T-helper 2 cell (primary cell): ENCODE results near the gene IL21.
A peak's percentile ranks its signal among the peaks of the same experiment; 100 is the strongest.

Experiments used
- DNase-seq, 5 experiments: peaks; one replicate each; pipeline versions ENCODE4 v3.0.0 to v3.0.0-alpha.2; 2012 to 2022

The IL21 gene

DNA sequence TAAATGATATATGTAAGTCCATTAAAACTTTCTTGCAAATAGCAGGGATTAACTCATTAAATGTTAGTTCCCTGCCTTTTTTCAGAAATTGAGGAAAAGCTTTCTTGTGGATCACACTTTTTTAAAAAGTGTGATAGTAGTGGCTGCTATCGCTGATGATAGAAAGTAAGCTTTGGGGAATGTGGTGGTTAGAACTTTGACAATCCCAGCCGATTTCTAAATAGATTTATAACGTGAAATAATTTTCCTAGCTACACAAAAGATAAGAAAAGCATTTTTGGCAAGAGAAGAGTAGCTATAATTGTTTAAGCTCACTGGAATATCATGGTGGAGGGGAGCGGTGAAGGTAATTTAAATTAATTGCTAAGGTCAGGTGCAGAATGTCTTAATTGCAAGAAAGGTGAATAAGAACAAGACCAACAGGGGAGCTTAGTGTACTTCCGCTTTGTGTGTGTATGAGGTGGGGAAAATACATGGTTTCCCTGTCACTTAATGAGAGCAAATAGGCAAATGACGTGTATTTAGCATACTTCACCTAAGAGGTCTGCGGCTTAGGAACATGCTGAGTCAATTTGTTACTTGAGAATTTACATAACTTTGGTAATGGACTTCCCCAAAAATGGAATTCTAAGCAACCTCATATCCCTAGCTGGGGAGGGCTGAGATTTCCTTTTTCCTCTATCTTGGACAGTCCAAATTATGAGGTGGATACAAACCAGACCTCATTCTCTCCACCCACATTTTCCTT is 11.7 kb upstream of the IL21 start:
- DNase-seq, result peak in 1 of 5 experiments; percentile 71

DNA sequence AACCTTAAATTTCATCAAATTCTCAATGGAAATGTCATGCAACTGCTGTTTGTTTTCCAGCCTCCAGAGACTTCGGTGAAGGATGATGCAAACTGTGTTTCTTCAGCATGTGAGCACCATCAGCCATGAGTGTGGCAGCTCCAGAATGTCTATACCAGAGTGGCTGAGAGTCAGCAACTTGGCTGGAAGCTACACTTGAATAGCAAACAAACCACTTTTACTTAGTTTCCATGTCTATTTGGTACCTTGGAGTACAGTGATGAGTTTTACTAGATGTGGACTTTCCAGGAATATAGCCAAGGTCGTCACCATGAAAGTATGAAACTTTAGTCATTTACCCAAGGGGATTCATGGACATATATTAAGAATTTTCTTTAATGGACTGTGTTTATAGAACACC is 4.3 kb upstream of the IL21 start:
- no peak for DNase-seq

- DNase-seq, result no peak
Observed at GRCh38 chr4:122624205-122624604, 3.3 kb upstream of the IL21 start.

DNA sequence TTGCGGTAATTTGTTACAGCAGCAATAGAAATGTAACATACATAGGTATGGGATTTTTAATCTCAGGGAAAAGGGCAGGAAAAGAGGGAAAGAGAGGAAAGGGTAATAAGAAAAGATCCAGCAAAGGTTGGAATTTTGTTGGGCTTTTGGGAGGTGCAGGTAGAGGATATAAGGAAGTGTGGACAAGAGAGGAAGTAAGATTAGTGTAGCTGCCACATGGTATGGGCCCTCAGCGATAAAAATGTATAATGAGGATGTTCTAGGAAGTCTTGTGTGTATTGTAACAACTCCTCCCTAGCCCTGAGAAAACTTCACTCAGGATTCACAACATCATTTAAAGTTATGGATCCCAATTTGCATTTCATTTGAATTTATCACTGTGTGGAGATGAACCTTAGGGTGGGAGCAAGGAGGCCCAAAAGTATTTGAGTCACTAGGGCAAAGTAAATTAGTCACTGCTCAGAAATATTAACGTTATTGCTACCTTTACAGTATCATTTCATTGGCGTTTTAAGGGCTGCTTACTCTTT is 2.8 kb upstream of the IL21 start:
- no peak for DNase-seq

- no peak for DNase-seq
Observed at GRCh38 chr4:122622400-122622799, 1.5 kb upstream of the IL21 start.

DNA sequence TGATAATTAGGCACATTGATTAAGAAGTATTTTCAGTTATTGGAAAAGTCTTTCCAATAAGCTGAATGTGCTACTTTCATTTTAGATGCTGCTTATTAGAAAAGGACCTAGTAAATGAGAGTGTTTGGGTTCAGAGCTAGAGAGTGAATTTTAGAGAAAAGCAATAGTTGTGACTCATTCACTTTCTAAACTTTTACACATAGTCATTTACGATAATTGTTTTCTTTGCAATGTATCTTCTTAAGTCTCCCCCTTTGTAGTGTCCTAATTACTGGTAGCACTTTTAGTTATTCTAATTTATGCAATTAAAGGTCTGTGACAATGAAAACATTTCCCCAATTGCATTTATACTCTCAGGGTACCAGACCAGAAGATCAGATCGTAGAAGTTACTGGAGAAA is 1.3 kb downstream of the IL21 start:
- no peak for DNase-seq

GRCh38 chr4:122617597-122618593 is 3.0 kb downstream of the IL21 start:
- DNase-seq, result no peak

DNA sequence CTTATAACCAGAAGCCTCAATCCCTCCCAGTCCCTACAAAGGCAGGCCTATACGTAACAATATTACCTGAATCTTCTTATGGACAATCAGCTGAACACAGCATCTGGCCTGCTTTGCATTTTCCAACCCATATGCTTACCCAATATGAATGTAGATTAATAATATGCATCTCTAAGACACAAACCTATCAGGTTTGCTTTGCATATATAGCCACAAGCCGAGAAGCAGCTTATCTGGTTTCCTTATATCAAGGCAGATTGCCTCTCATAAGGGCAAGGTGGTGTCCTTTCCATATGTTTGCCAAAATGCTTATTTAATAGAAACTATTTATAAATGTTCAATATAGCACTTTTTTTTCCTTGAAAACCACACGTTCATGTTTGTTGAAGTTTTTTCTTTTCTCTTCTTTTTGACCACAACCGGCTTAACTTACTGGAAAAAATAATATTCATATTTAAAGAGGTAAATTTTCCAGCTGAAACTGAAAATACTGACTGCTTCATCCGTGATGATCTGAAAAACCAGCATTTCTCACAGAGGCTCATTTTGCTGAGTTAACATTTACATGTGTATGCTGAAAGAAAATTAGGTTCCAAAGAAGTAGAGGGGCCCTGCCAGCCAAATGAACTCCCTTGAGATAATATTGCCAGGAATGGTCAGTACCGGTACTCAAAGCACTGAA is 3.8 kb downstream of the IL21 start:
- no peak for DNase-seq

- DNase-seq, result no peak
Observed at GRCh38 chr4:122614621-122615020, 6.2 kb downstream of the IL21 start.

DNA sequence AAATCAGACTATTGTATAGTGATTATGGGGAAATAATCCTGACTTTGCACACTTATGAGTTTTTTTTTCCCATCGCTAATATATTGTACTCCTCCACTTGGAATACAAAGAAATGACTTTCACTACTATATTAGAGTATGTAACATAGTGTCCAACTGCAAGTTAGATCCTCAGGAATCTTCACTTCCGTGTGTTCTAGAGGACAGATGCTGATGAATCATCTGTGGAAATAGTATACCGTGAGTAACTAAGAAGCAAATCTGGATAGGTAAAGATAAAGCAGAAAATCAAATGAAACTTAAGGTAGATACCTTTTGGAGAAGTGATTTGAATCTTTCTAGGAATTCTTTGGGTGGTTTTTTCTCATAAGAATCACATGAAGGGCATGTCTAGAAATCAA is 8.3 kb downstream of the IL21 start:
- no peak for DNase-seq

GRCh38 chr4:122606364-122607043 is 14.4 kb downstream of the IL21 start:
- DNase-seq, result no peak

DNA sequence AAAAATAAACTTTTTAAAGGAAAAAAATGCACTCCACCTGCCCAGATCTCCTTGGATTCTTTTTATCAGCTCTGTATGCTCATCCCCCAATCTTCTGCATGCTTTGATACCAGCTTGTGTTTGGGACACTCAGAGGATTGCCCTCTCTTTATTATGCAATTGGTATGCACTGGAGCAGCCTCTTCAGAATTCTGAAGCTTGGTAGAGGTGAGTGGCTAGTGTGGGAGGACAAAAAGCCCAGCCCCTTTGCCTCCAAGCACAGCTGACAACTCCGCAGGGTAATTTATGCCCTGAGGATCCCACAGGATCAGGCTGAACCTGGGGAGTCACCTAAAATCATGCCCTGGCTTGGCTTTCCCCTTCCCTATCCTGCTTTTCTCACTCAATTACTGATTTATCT is 16.7 kb downstream of the IL21 start:
- no peak for DNase-seq

GRCh38 chr4:122603156-122603574 is 17.7 kb downstream of the IL21 start:
- no peak for DNase-seq

GRCh38 chr4:122602277-122603142 is 18.4 kb downstream of the IL21 start:
- DNase-seq, result peak in 1 of 5 experiments; percentile 52

DNA sequence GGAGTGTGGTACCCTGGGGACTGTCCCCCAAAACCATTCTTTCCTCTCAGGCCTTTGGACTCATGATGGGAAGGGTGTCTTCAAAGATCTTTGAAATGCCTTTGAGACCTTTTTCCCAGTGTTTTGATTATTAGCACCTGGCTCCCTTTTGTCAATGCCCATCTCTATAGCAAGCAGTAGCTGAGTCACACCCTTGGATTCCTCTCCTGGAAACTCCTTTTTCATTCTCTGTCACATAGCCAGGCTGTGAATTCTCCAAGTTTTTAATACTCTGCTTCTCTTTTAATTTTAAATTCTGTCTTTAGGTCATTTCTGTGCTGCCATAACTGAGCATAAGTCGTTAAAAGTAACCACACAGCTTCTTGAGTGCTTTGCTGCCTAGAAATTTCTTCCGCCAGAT is 29.7 kb downstream of the IL21 start:
- no peak for DNase-seq

- DNase-seq, result no peak
Observed at GRCh38 chr4:122588453-122589238, 32.2 kb downstream of the IL21 start.

- peak in 1 of 5 experiments; percentile 57 for DNase-seq
Observed at GRCh38 chr4:122584519-122584918, 36.3 kb downstream of the IL21 start.

- DNase-seq, result no peak
Observed at GRCh38 chr4:122583906-122584305, 37.0 kb downstream of the IL21 start.

GRCh38 chr4:122577808-122578781 is 42.8 kb downstream of the IL21 start:
- peak in 4 of 5 experiments; percentile 54 to 73 (median 66) for DNase-seq
